SJSA1 (cell line): ENCODE results near the gene CST7. TPM values are rescaled to one million over a fixed set of nuclear protein-coding genes. Genes with fewer than 3 reads are reported as not detected.

ENCODE experiments used
- DNase-seq, 2 experiments: peaks; one replicate each; pipeline ENCODE4 v3.0.0-alpha.2; 2015 to 2020; ENCODE audit warnings: low spot score in 2 of 2, low read depth in 1 of 2
- H3K27ac ChIP-seq: fragments of 250-450 bp; sonication (Bioruptor Pico); 2 replicates; pipeline ENCODE4 v1.5.1; 2020; ENCODE audit warnings: mild to moderate bottlenecking, moderate library complexity
- H3K27me3 ChIP-seq: fragments of 250-450 bp; sonication (Bioruptor Pico); replicated peaks from 2 replicates; pipeline ENCODE4 v1.5.1; 2020; ENCODE audit warnings: mild to moderate bottlenecking, moderate library complexity
- H3K36me3 ChIP-seq: fragments of 250-450 bp; sonication (Bioruptor Pico); 2 replicates; pipeline ENCODE4 v1.5.1; 2020; ENCODE audit warnings: mild to moderate bottlenecking
- H3K4me1 ChIP-seq: fragments of 250-450 bp; sonication (Bioruptor Pico); replicated peaks from 2 replicates; pipeline ENCODE4 v1.6.1; 2021; ENCODE audit warnings: mild to moderate bottlenecking
- H3K4me3 ChIP-seq: fragments of 250-450 bp; sonication (Bioruptor Pico); 2 replicates; pipeline ENCODE4 v1.5.1; 2020; ENCODE audit warnings: mild to moderate bottlenecking
- H3K9me3 ChIP-seq: fragments of 250-450 bp; sonication (Bioruptor Pico); replicated peaks from 2 replicates; pipeline ENCODE4 v1.5.1; 2020; ENCODE audit warnings: mild to moderate bottlenecking
- total RNA-seq: library from RNA; depleted of rRNA; stranded (reverse); fragments of >200 nt; shearing (Covaris generic); gene quantifications from 2 replicates; pipeline ENCODE4 v1.2.3, GENCODE V29; 2014; rRNA removed

The CST7 gene, protein sequence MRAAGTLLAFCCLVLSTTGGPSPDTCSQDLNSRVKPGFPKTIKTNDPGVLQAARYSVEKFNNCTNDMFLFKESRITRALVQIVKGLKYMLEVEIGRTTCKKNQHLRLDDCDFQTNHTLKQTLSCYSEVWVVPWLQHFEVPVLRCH
- total RNA-seq, result not detected in 2 replicates

DNA sequence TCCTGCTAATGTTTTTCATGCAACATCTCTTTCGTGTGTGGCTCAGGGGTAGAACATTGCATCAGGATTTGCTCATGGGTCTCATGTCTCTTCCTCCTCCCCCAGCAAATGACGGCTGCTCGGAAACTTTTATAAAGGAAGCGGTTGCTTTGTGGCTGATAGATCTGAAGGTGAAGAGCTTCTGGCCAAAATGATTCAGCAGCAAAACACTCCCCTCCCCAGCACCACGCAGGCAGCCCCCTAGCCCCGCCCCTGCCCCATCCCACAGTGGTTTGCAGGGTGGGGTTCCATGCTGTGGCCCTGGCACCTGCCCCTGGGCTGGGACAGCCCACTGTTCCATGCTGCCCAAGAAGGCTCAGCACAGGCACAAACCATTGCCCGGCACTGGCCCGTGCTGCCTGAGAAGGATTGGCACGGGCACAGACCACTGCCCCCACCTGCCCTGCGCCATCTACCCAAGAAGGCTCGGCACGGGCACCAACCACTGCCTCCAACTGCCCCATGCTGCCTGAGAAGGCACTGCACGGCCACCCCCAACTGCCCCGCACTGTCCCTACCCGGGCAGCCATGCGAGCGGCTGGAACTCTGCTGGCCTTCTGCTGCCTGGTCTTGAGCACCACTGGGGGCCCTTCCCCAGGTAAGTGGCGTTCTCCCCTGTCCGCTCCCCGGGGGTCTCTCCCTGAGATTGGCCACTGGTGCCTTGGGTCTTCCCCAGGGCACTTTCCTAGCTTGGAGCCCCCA, at the start of gene CST7:
Gene CST7 (plus strand): TSS at position 331 of the 741 bp plus-strand sequence. CDS start 237 bp downstream, at position 568.
- no peak within 1 kb of the TSS for H3K4me3 ChIP-seq
- no peaks in the 10 kb centered on the region; the same call in 1 of the 2 replicates for H3K27me3 ChIP-seq
- H3K27ac ChIP-seq, result no peak within 1 kb of the TSS
- no peaks in the 10 kb centered on the region for H3K9me3 ChIP-seq
- H3K36me3 ChIP-seq, result no peaks in the 10 kb centered on the region
- DNase-seq, result peak in 1 of 2 experiments; percentile 28
- no peaks in the 10 kb centered on the region for H3K4me1 ChIP-seq

DNA sequence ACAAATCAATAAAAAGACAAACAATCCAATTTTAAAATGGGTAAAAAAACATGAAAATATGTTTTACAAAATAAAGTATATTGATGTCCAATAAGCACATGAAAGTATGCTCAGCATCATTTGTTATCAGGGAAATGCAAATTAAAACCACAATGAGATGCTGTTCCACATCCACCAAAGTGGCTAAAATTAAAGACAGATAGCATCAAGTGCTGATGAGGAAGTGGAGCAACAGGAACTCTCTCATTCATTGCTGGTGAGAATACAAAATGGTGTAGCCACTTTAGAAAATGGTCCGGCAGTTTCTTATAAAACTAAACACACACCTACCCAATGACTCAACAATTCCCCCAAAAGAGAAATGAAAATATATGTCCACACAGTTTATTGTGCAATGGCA, 42.3 kb upstream of the CST7 start:
- no peaks in the 10 kb centered on the region for H3K36me3 ChIP-seq
- no peaks in the 10 kb centered on the region for H3K9me3 ChIP-seq
- no peaks in the 10 kb centered on the region for H3K27me3 ChIP-seq
- no peak overlapping the region for H3K4me3 ChIP-seq
- H3K4me1 ChIP-seq, result no peaks in the 10 kb centered on the region
- H3K27ac ChIP-seq, result no peak overlapping the region
- no peak for DNase-seq

DNA sequence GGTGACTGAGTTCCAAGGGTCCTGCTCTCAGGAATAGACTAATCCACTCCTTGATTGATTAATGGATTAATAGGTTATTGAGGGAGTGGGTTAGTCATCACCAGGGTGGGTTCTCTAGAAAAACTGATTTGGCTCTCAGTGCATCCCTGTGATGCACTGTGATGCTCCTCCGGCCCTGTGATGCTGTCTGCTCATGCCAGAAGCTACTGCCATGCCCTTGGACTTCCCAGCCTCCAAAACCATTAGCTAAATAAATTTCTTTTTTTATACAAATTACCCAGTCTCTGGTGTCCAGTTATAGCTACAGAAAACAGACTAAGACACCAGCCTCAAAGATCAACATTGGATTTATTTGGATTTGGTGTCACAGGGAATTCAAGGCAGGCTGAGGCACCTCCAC, 40.4 kb upstream of the CST7 start:
- H3K9me3 ChIP-seq, result no peaks in the 10 kb centered on the region
- DNase-seq, result peak in 1 of 2 experiments; percentile 8
- no peaks in the 10 kb centered on the region for H3K27me3 ChIP-seq
- no peaks in the 10 kb centered on the region for H3K4me1 ChIP-seq
- no peaks in the 10 kb centered on the region for H3K36me3 ChIP-seq
- no peak overlapping the region for H3K27ac ChIP-seq
- no peak overlapping the region for H3K4me3 ChIP-seq

DNA sequence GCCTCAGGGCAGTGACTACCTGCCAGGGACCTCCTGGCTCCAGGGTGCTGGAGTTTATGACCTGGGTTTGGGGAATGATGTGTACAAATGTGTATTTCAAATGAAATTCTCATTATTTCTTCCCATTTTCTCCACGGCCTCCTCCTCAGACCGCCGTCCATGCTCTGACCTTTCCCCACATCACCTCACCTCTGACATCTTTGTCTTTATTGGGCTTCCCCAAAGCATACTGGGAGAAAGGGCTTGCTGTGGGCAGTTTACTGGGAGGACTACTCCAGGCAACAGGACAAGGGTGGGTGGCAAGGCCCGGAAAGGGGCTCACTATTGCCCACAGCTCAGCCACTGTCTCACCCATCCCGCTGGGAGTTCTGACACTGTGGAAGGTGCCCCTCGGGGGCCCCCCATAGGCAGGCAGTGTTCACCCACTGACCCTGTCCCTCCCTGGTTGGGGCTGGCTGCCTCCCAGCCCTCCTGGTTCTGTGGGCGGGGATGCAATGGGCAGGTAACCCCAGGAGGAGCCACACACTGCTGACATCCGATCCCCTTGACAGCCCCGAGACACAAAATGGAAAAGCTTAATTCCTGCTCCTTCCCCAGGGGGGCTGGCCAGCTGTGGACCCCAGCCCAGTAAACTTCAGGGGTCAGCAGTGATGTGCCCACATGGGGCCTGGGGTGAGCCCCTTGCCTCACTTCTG, 39.8 kb upstream of the CST7 start:
- H3K4me3 ChIP-seq, result no peak overlapping the region
- no peak overlapping the region for H3K27ac ChIP-seq
- DNase-seq, result peak in 1 of 2 experiments; percentile 27
- no peaks in the 10 kb centered on the region for H3K27me3 ChIP-seq
- H3K36me3 ChIP-seq, result no peaks in the 10 kb centered on the region
- H3K4me1 ChIP-seq, result no peaks in the 10 kb centered on the region
- H3K9me3 ChIP-seq, result no peaks in the 10 kb centered on the region

DNA sequence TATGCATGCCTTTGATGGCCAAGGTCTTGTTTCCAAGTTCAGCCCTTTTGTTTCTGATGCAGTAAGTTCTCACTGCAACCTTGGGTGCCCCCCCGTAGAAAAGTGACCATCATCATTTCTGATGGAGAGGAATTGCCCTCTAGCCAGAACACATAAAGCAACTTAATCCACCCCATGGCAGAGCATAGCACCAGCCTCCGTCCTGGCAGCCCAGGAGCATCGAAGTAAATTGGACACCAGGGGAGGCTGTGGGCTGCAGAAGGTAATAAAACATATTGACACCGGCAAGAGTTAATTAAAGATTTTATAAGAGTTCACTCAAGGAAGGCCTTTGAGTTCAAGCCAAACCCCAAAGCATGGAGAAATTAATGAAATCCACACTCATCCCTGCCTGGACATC, 39.2 kb upstream of the CST7 start:
- no peaks in the 10 kb centered on the region for H3K36me3 ChIP-seq
- no peaks in the 10 kb centered on the region for H3K4me1 ChIP-seq
- no peak for DNase-seq
- H3K9me3 ChIP-seq, result no peaks in the 10 kb centered on the region
- H3K4me3 ChIP-seq, result no peak overlapping the region
- no peak overlapping the region for H3K27ac ChIP-seq
- H3K27me3 ChIP-seq, result no peaks in the 10 kb centered on the region

DNA sequence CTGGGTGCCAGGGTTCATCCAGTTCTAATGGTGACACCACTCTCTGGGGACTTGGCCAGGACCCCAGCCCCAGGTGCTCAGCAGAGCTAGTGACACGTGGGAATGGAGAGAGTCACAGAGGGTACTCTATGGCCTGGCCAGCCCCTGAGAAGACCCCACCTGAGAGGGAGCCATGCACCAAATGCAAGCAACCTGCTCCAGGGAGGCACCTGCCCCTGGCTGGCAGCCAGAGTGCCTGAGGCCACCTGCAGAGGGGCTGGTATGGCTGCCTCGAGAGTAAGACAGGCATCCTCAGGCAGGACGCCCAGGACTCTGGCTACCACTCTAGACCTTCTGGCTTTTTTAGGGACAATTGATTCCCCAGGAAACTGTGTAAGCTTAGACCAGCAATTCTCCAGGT, 38.6 kb upstream of the CST7 start:
- no peaks in the 10 kb centered on the region for H3K36me3 ChIP-seq

DNA sequence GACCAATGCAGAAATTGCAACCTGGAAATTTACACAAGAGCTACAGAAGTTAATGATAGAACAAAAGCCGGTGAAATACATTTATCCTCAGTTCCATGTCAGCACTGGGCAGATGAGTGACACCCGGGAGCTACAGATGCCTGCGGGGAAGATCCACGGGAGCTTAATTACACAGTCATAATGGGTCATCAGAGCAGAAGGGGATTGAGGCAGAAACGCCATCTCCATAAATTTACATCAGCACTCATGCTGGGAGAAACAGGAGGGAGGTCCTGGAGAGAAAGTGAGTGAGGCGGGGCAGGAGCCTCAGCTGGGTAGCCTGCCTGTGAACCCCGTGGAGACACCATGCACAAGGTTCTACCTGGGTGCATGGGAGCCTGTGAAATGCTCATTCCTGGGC, 37.6 kb upstream of the CST7 start:
- DNase-seq, result no peak
- H3K9me3 ChIP-seq, result no peaks in the 10 kb centered on the region
- no peaks in the 10 kb centered on the region for H3K36me3 ChIP-seq

More for the DNA sequence above, 38.6 kb upstream of the CST7 start:
- Histone ChIP-seq H3K27ac (no peak overlapping the region), H3K4me1 (no peaks in the 10 kb centered on the region), H3K9me3 (no peaks in the 10 kb centered on the region), H3K27me3 (no peaks in the 10 kb centered on the region), H3K4me3 (no peak overlapping the region)
- peak in 1 of 2 experiments; percentile 28 for DNase-seq

DNA sequence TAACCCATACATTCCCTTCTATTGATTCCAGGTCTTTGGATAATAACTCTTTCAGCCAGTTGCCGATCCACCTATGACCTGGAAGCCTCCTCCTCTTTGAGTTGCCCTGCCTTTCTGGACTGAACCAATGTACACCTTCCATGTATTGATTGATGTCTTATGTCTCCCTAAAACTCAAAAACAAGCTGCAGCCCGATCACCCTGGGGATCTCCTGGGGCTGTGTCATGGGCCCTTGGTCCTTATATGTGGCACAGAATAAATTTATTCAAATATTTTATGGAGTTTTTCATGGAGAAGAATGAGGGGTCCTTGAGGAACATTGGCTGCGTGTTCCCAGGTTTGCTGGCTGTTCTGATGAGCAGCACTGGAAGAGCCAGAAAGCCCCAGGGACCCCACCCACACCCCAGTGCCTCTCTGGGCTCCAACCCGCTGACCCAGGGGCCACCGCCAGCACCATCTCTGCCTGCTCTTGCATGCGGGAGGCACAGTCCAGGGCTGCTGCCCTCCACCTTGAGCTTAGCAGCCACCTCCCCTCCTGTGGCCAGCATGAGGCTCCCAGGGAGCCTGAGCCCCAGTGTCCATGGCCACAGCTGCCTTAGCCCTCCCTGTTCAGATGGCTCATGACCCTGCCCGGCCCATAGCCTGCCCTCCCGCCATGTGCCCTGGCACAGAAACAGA, 36.5 kb upstream of the CST7 start:
- no peaks in the 10 kb centered on the region for H3K36me3 ChIP-seq
- no peaks in the 10 kb centered on the region for H3K4me1 ChIP-seq
- H3K4me3 ChIP-seq, result no peak overlapping the region
- no peaks in the 10 kb centered on the region for H3K9me3 ChIP-seq
- DNase-seq, result peak in 1 of 2 experiments; percentile 23
- H3K27me3 ChIP-seq, result 0 out of 2 replicates have a peak, but pooled peaks cover 3% of the 10 kb centered on the region
- H3K27ac ChIP-seq, result no peak overlapping the region

More for the DNA sequence above, 37.6 kb upstream of the CST7 start:
- H3K4me1 ChIP-seq, result no peaks in the 10 kb centered on the region
- no peak overlapping the region for H3K27ac ChIP-seq
- H3K4me3 ChIP-seq, result no peak overlapping the region
- H3K27me3 ChIP-seq, result no peaks in the 10 kb centered on the region

DNA sequence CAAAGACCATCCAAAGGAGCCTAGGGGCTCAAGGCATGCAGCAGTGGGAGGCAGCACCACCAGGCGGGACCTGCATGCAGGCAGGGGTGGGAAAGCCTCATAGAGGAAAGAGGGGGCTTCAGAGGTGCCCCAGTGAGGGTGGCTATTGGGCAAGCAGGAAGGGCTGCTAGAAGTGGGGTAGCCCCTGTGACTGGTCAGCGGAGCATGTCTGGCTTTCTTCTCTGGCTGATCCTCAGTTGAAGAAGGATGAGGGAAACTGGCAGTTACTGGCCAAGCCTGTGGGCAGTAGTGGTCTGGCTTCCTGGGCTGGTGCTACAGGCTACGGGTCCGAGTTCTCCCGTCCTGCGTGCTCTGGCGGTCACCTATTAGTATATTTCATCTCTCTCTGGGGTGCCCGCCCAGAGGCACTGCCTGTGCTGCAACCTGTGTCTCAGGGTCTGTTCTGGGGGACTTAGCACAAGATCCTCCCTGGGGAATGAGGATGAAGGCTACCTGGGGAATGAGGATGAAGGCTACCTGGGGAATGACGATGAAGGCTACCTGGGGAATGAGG, 35.9 kb upstream of the CST7 start:
- H3K27me3 ChIP-seq, result 0 out of 2 replicates have a peak, but pooled peaks cover 3% of the 10 kb centered on the region
- no peak overlapping the region for H3K27ac ChIP-seq

DNA sequence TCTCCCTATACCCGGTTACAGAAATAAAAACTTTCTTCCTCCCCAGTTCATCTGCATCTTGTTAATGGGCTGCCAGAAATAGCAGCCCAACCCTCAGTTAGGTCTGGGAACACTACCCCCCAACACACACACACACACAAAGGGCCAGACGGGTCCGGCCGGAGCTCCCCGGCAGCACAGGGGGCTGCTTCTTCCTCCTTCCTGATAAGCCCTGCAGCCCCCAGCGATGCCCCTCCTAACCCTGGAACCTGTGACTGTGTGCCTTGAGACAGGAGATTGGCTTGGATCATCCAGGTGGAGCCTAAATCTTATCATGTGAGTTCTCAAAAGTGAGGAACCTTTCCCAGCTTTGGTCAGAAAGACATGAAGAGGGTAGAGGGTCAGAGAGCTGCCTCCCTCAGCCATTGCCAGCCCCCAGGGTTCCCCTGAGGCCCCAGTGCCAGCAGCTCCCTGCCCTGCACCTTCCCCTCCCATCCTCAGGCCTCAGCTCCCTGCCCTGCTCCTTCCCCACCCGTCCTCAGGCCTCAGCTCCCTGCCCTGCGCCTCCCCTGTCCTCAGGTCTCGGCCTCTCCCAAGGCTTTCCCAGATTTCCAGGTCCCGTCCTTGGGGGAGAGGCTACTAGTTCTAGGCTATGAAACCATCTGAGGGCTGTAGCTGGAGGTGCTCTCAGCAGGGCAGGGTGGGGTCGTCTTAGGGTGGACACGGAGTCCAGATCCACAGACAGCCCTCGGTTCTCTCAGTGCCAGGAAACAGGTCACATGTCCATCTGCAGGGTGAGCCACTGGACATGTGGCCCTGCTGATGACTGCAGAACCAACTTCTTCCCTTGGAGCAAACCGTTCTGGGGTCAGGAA, 34.5 kb upstream of the CST7 start:
- Histone ChIP-seq H3K27ac (no peak overlapping the region), H3K9me3 (no peaks in the 10 kb centered on the region), H3K4me3 (no peak overlapping the region), H3K36me3 (no peaks in the 10 kb centered on the region), H3K27me3 (0 out of 2 replicates have a peak, but pooled peaks cover 8% of the 10 kb centered on the region), H3K4me1 (no peaks in the 10 kb centered on the region)
- peak in 1 of 2 experiments; percentile 37 for DNase-seq

More for the DNA sequence above, 35.9 kb upstream of the CST7 start:
- no peak overlapping the region for H3K4me3 ChIP-seq
- no peaks in the 10 kb centered on the region for H3K9me3 ChIP-seq
- H3K4me1 ChIP-seq, result no peaks in the 10 kb centered on the region
- no peaks in the 10 kb centered on the region for H3K36me3 ChIP-seq
- DNase-seq, result no peak

DNA sequence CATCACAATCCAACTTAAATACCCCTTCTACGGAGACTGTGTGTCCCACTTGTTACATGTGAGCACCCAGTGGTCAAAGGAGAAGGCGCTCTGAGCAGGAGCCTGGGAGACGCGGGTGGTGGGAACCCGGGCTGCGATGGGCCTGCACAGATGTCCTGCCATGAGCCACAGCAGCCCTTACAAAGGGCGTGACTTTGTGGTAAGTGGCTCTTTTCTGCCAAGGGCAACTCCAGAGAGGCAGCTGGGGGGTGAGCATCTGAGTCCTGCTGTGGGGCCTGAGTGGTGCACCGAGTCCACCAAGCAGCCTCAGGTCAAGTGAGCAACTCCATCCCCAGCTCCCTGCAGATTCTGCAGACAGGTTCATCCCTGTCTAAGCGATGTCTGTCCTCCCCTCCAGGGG, 33.6 kb upstream of the CST7 start:
- no peaks in the 10 kb centered on the region for H3K36me3 ChIP-seq
- 0 out of 2 replicates have a peak, but pooled peaks cover 8% of the 10 kb centered on the region for H3K27me3 ChIP-seq

DNA sequence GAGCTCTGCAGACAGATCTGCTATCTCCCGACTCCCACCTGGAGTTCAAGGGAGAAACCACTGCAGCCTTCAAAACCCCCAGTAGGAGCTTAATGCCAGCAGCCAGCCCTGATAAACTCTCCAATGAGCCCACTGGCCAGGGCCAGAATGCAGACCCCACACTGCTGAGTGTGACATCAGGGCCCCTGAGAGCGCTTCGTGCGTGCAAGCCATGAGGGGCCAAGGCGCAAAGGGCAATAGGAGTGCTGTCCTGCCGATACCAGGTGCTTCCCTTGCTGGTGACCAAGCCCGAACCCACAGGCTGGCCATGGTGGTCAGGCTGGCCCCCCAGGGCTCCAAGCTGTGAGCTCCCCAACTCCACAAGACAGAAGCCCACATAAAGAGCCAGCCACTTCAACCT, 33.2 kb upstream of the CST7 start:
- Histone ChIP-seq H3K4me3 (no peak overlapping the region), H3K4me1 (no peaks in the 10 kb centered on the region), H3K36me3 (no peaks in the 10 kb centered on the region), H3K27me3 (0 out of 2 replicates have a peak, but pooled peaks cover 8% of the 10 kb centered on the region), H3K9me3 (no peaks in the 10 kb centered on the region), H3K27ac (no peak overlapping the region)
- DNase-seq, result no peak

More for the DNA sequence above, 33.6 kb upstream of the CST7 start:
- Histone ChIP-seq H3K4me3 (no peak overlapping the region), H3K4me1 (no peaks in the 10 kb centered on the region), H3K9me3 (no peaks in the 10 kb centered on the region), H3K27ac (no peak overlapping the region)
- DNase-seq, result peak in 1 of 2 experiments; percentile 31
